Measurements from ENCODE around the gene FLT3LG.

Gene FLT3LG

GRCh38 chr19:49473868-49474541 is at the start of gene FLT3LG:
Gene FLT3LG (plus strand): TSS chr19:49474215. CDS start chr19:49474640, 425 bp downstream.
- DNase-seq (ENCODE audit: low read depth): peak; percentile 58
- peak within 1 kb of the TSS; percentile 62 for H3K4me3 ChIP-seq (ENCODE audit: low read length)
- peak; percentile 72 for TF ChIP-seq CTCF (IDR thresholded peaks at IDR 0.05; ENCODE audit: insufficient read depth, low read depth, low read length, missing control alignments)

- DNase-seq (ENCODE audit: low read depth): no peak
- no peak within 1 kb of the TSS for H3K4me3 ChIP-seq (ENCODE audit: low read length)
- no peak for TF ChIP-seq CTCF (IDR thresholded peaks at IDR 0.05; ENCODE audit: insufficient read depth, low read depth, low read length, missing control alignments)
These were observed 48.8 kb upstream of the FLT3LG start, which contains the start of gene GFY for GRCh38 chr19:49425178-49425577. Gene GFY (plus strand): TSS chr19:49425388. CDS start chr19:49426431, 1,043 bp downstream.

GRCh38 chr19:49425922-49426592 is 48.0 kb upstream of the FLT3LG start:
- DNase-seq (ENCODE audit: low read depth): no peak
- TF ChIP-seq CTCF (IDR thresholded peaks at IDR 0.05; ENCODE audit: insufficient read depth, low read depth, low read length, missing control alignments): no peak
- no peak overlapping the region for H3K4me3 ChIP-seq (ENCODE audit: low read length)

DNA sequence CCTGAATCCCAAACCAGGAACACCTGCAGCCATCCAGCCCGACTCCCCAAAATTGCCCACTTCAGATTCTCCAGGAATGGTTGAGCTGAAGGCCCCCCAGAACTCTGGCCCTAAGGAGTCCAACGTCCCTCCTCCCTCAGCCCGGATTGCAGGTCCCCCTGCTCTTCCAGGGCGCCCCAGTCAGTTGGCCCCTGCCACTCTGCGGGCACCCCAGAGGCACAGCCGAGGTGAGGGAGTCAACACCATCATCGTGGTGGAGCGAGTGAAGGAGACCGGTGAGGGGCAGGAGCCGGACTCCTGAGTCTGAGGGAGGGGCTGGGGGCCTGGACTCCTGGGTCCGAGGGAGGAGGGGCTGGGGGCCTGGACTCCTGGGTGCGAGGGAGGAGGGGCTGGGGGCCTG is 46.7 kb upstream of the FLT3LG start:
- no peak for TF ChIP-seq CTCF (IDR thresholded peaks at IDR 0.05; ENCODE audit: insufficient read depth, low read depth, low read length, missing control alignments)
- no peak for DNase-seq (ENCODE audit: low read depth)
- H3K4me3 ChIP-seq (ENCODE audit: low read length): no peak overlapping the region

DNA sequence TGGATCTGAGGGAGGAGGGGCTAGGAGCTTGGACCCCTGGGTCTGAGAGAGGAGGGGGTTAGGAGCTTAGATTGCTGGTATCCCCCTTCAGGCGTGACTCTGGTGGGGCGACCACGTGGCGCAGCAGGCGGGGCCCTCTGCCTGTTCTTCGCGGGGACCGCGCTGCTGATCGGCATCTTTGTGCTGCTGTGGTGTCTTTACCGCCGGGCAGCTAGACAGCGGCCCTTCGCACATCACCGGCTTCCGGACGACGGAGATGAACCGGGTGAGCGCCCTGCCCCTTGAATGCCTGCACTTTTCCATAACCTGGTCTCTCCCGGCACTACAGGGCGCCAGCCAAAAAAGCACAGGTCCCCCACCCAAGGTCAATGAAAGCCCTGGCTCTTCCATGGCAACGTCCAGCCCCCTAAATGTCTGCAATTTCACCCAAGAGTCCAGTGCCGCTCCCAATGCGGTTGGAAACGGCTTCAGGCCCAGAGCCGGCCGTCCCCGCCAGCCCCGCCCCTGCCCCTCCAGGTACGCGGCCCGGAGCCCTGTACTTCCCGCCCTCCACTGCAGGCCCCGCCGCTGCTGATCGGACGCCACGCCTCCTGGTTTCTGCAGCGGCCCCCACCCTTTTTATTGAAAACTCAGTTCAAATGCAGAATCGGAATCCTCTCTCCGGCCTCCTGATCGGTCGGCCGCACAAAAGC is 46.0 kb upstream of the FLT3LG start:
- TF ChIP-seq CTCF (IDR thresholded peaks at IDR 0.05; ENCODE audit: insufficient read depth, low read depth, low read length, missing control alignments): no peak
- no peak overlapping the region for H3K4me3 ChIP-seq (ENCODE audit: low read length)
- no peak for DNase-seq (ENCODE audit: low read depth)

- no peak for DNase-seq (ENCODE audit: low read depth)
- no peak overlapping the region for H3K4me3 ChIP-seq (ENCODE audit: low read length)
These were observed 45.2 kb upstream of the FLT3LG start for GRCh38 chr19:49428547-49429451.

More at GRCh38 chr19:49428547-49429451, 45.2 kb upstream of the FLT3LG start:
- TF ChIP-seq CTCF (IDR thresholded peaks at IDR 0.05; ENCODE audit: insufficient read depth, low read depth, low read length, missing control alignments): no peak

All from epithelial cell of esophagus (primary cell).